NCI-H1436 treated with DMSO at 0.1 percent for 48 hours (cell line): Measurements from ENCODE around the gene CT45A5.
"Not testable (repeated sequence)": the region's sequence is repeated elsewhere in the genome, so short reads cannot be mapped to it uniquely, and the experiment has no call there.

Experiments used
- DNase-seq: peaks from one replicate; lab custom pipeline; 2025; lab: John Stamatoyannopoulos, UW

The CT45A5 gene

GRCh38 chrX:135785403-135785802 is at the start of gene CT45A5:
TSS of gene CT45A5 (minus strand) at chrX:135785503. CDS start at chrX:135781729, 3,774 bp downstream.
- DNase-seq = not testable (repeated sequence)

DNA sequence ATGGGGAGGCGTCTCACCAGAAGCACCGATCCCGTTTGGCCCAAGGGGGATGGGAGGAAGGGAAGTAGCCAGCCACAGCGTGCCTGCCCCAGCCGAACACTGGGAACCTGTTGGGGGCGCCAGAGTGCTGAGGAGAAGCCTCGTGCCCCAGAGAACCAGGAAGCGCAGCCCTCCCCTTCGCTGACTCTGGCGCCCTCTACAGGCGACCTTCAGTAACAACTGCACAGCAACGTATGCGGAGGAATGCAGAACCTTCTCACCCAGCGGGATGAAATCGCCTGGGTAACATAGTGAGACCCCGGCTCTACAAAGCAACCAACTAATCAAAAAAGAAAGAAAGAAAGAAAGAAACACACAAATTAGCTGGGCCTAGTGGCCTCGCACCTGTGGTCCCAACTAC is 34.6 kb upstream of the CT45A5 start, which contains the start of gene CT45A2:
CT45A2 (minus strand) TSS at position 101 of the 400 bp plus-strand sequence. CDS start 3,747 bp downstream, outside the sequence.
- DNase-seq = not testable (repeated sequence)

DNA sequence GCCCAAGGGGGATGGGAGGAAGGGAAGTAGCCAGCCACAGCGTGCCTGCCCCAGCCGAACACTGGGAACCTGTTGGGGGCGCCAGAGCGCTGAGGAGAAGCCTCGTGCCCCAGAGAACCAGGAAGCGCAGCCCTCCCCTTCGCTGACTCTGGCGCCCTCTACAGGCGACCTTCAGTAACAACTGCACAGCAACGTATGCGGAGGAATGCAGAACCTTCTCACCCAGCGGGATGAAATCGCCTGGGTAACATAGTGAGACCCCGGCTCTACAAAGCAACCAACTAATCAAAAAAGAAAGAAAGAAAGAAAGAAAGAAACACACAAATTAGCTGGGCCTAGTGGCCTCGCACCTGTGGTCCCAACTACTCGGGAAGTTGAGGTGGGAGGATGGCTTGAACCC is 17.4 kb upstream of the CT45A5 start, which contains the start of gene CT45A6:
CT45A6 (minus strand) TSS at position 101 of the 400 bp plus-strand sequence. CDS start 3,794 bp downstream, outside the sequence.
- DNase-seq = not testable (repeated sequence)

- DNase-seq = not testable (repeated sequence)
These were observed 17.2 kb downstream of the CT45A5 start, which contains the start of gene CT45A3 for GRCh38 chrX:135768091-135768490. TSS of gene CT45A3 (minus strand) at chrX:135768191. CDS start at chrX:135764444, 3,747 bp downstream.

DNA sequence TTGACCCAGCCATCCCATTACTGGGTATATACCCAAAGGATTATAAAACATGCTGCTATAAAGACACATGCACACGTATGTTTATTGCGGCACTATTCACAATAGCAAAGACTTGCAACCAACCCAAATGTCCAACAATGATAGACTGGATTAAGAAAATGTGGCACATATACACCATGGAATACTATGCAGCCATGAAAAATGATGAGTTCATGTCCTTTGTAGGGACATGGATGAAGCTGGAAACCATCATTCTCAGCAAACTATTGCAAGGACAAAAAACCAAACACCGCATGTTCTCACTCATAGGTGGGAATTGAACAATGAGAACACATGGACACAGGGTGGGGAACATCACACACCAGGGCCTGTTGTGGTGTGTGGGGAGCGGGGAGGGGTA is 40.6 kb downstream of the CT45A5 start:
- DNase-seq = not testable (repeated sequence)

GRCh38 chrX:135741192-135741715 is 44.0 kb downstream of the CT45A5 start:
- no peak for DNase-seq

DNA sequence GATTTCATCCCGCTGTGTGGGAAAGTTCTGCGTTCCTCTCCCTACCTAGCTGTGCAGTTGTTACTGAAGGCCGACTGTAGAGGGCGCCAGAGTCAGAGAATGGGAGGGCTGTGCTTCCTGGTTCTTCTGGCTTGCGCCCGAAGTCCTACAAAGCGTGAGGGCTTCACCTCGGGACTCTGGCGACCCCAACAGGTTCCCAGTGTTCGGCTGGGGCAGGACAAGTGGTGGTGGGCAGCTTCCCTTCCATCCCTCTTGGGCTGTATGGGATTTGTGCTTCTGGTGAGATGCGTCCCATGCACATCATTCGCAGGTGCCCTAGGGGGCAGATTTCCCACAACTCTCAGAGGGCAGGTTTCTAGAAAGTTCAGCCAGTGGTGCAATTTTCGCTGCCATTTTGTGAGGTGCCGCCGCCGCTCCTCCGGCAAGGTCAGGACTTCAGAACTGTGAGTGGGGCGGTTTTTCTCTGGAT is 44.6 kb downstream of the CT45A5 start:
- no peak for DNase-seq

DNA sequence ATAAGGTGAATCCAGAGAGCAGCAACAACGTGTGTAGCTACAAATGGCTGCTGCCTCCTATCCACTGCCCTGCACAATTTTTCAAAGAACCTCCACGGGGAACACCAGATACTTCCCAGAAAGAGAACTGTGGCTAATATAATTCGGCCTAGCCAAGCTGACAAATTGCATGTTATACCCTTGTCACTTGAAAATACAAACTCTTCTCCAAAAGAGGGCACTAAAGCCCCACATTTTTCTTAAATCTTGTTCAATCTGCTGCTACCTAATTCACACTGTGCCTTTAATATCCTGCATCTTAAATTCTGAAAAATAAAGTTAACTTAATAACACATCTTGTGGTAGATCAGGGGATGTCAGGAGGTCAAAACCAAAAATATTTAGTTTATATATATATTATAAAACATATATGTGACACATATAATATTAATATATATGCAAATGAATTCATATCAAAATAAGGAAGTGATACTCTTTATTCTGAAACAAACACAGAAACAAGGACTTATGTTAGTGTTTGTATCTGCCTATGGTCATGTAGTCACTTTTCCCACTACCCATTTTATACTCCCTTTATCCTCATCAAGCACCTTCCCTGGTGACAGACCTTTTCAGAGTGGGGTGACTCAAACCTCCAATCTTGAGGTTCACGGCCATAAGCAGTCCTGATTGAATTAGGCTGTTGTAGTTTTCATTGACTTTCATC is 47.8 kb downstream of the CT45A5 start:
- DNase-seq = no peak

- DNase-seq = not testable (repeated sequence)
These were observed 50.6 kb downstream of the CT45A5 start for GRCh38 chrX:135734666-135735065.
